ENCODE measurements around the gene HCK.

HCK gene

GRCh38 chr20:32068174-32068573 lies 16.1 kb downstream of the HCK start:
- no peak for DNase-seq
- no CpG with 5 or more reads among the region's 2 CpGs for WGBS (ENCODE audit: insufficient coverage)
- Histone ChIP-seq H3K9me3 (ENCODE audit: control extremely low read depth in 1 of 5, control insufficient read depth in 4 of 5, insufficient read depth in 2 of 5, low read depth in 1 of 5, low read length in 4 of 5) (no peaks in the 10 kb centered on the region), H3K27me3 (replicated peaks in 2 of 5; ENCODE audit: control insufficient read depth in 4 of 5, insufficient read depth in 5 of 5, low read length in 4 of 5) (no peaks in the 10 kb centered on the region), H3K4me3 (ENCODE audit: control insufficient read depth in 1 of 7, extremely low read depth in 1 of 7, insufficient read depth in 4 of 7, low read depth in 2 of 7, low read length in 6 of 7) (no peak overlapping the region), H3K4me1 (ENCODE audit: control extremely low read depth in 1 of 4, control insufficient read depth in 4 of 4, insufficient read depth in 4 of 4, low read length in 3 of 4) (peaks cover 3 to 59% (median 13%) of the 10 kb centered on the region in 4 experiments), H3K27ac (ENCODE audit: insufficient read depth in 1 of 2, low read depth in 1 of 2, low read length in 2 of 2, poor library complexity in 1 of 2, severe bottlenecking in 2 of 2) (no peak overlapping the region), H3K36me3 (ENCODE audit: control insufficient read depth in 4 of 4, insufficient read depth in 4 of 4, low read length in 3 of 4) (peaks cover 0 to 44% (median 5%) of the 10 kb centered on the region in 4 experiments)
- CTCF ChIA-PET: interaction anchor here (0.9 to 1.0 kb wide), 2 partner anchors 23 to 32 kb away, joined by 3 to 4 read pairs; no protein-coding TSS in a partner anchor
- POLR2A ChIA-PET: no interaction called here

DNA sequence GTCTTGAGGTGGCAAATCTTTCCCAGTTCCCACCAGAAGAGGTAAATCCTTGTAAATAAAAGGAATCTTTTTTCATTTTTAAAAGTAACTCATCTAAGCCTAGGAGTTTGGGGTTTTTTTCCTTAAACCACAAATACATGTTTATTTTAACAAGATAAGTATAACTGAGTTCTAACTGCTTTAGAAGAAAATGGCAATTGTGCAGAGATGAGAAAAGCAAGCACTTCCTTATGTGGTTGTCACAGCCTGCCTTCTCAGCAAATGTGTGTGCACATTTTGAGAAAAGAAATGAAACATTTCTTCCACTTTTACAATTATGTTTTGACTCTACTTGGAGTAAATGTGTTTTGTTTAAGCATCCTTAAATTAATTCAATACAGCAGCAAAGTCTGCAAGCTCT lies 17.7 kb downstream of the HCK start:
- CTCF ChIA-PET: no interaction called here

GRCh38 chr20:32070282-32070681 lies 18.2 kb downstream of the HCK start:
- Histone ChIP-seq H3K4me3 (ENCODE audit: control insufficient read depth in 1 of 7, extremely low read depth in 1 of 7, insufficient read depth in 4 of 7, low read depth in 2 of 7, low read length in 6 of 7) (no peak overlapping the region), H3K27ac (ENCODE audit: insufficient read depth in 1 of 2, low read depth in 1 of 2, low read length in 2 of 2, poor library complexity in 1 of 2, severe bottlenecking in 2 of 2) (no peak overlapping the region), H3K9me3 (ENCODE audit: control extremely low read depth in 1 of 5, control insufficient read depth in 4 of 5, insufficient read depth in 2 of 5, low read depth in 1 of 5, low read length in 4 of 5) (no peaks in the 10 kb centered on the region), H3K4me1 (ENCODE audit: control extremely low read depth in 1 of 4, control insufficient read depth in 4 of 4, insufficient read depth in 4 of 4, low read length in 3 of 4) (peaks cover 0 to 42% (median 6%) of the 10 kb centered on the region in 4 experiments), H3K27me3 (replicated peaks in 2 of 5; ENCODE audit: control insufficient read depth in 4 of 5, insufficient read depth in 5 of 5, low read length in 4 of 5) (no peaks in the 10 kb centered on the region), H3K36me3 (ENCODE audit: control insufficient read depth in 4 of 4, insufficient read depth in 4 of 4, low read length in 3 of 4) (peaks cover 0 to 54% (median 8%) of the 10 kb centered on the region in 4 experiments)
- ChIA-PET CTCF (no interaction called here), POLR2A (no interaction called here)
- DNase-seq: no peak
- 100% methylated on average over 1 of the region's 1 CpG for WGBS (ENCODE audit: insufficient coverage)

More for the DNA sequence above, 17.7 kb downstream of the HCK start:
- Histone ChIP-seq H3K4me3 (ENCODE audit: control insufficient read depth in 1 of 7, extremely low read depth in 1 of 7, insufficient read depth in 4 of 7, low read depth in 2 of 7, low read length in 6 of 7) (no peak overlapping the region), H3K4me1 (ENCODE audit: control extremely low read depth in 1 of 4, control insufficient read depth in 4 of 4, insufficient read depth in 4 of 4, low read length in 3 of 4) (peaks cover 0 to 45% (median 8%) of the 10 kb centered on the region in 4 experiments), H3K36me3 (ENCODE audit: control insufficient read depth in 4 of 4, insufficient read depth in 4 of 4, low read length in 3 of 4) (peaks cover 0 to 54% (median 6%) of the 10 kb centered on the region in 4 experiments), H3K27ac (ENCODE audit: insufficient read depth in 1 of 2, low read depth in 1 of 2, low read length in 2 of 2, poor library complexity in 1 of 2, severe bottlenecking in 2 of 2) (no peak overlapping the region), H3K27me3 (replicated peaks in 2 of 5; ENCODE audit: control insufficient read depth in 4 of 5, insufficient read depth in 5 of 5, low read length in 4 of 5) (no peaks in the 10 kb centered on the region), H3K9me3 (ENCODE audit: control extremely low read depth in 1 of 5, control insufficient read depth in 4 of 5, insufficient read depth in 2 of 5, low read depth in 1 of 5, low read length in 4 of 5) (no peaks in the 10 kb centered on the region)
- POLR2A ChIA-PET: no interaction called here
- DNase-seq: no peak

- no peaks in the 10 kb centered on the region for H3K27me3 ChIP-seq (replicated peaks in 2 of 5; ENCODE audit: control insufficient read depth in 4 of 5, insufficient read depth in 5 of 5, low read length in 4 of 5)
- H3K4me3 ChIP-seq (ENCODE audit: control insufficient read depth in 1 of 7, extremely low read depth in 1 of 7, insufficient read depth in 4 of 7, low read depth in 2 of 7, low read length in 6 of 7): no peak overlapping the region
- CTCF ChIA-PET: interaction anchor here (1.0 kb wide), 1 partner anchor 19 kb away, joined by 4 read pairs; no protein-coding TSS in a partner anchor
- WGBS (ENCODE audit: insufficient coverage): 73% methylated on average over 2 of the region's 4 CpGs
- no peaks in the 10 kb centered on the region for H3K9me3 ChIP-seq (ENCODE audit: control extremely low read depth in 1 of 5, control insufficient read depth in 4 of 5, insufficient read depth in 2 of 5, low read depth in 1 of 5, low read length in 4 of 5)
- H3K27ac ChIP-seq (ENCODE audit: insufficient read depth in 1 of 2, low read depth in 1 of 2, low read length in 2 of 2, poor library complexity in 1 of 2, severe bottlenecking in 2 of 2): no peak overlapping the region
- peaks cover 0 to 39% (median 5%) of the 10 kb centered on the region in 4 experiments for H3K4me1 ChIP-seq (ENCODE audit: control extremely low read depth in 1 of 4, control insufficient read depth in 4 of 4, insufficient read depth in 4 of 4, low read length in 3 of 4)
- no peak for DNase-seq
- H3K36me3 ChIP-seq (ENCODE audit: control insufficient read depth in 4 of 4, insufficient read depth in 4 of 4, low read length in 3 of 4): peaks cover 0 to 55% (median 9%) of the 10 kb centered on the region in 4 experiments
- POLR2A ChIA-PET: no interaction called here
Measured at GRCh38 chr20:32070690-32071213, 18.7 kb downstream of the HCK start.

GRCh38 chr20:32071395-32072167 lies 19.5 kb downstream of the HCK start:
- DNase-seq: no peak
- Histone ChIP-seq H3K36me3 (ENCODE audit: control insufficient read depth in 4 of 4, insufficient read depth in 4 of 4, low read length in 3 of 4) (peaks cover 0 to 57% (median 10%) of the 10 kb centered on the region in 4 experiments), H3K4me1 (ENCODE audit: control extremely low read depth in 1 of 4, control insufficient read depth in 4 of 4, insufficient read depth in 4 of 4, low read length in 3 of 4) (peaks cover under 1 to 37% (median 6%) of the 10 kb centered on the region in 4 experiments), H3K27ac (ENCODE audit: insufficient read depth in 1 of 2, low read depth in 1 of 2, low read length in 2 of 2, poor library complexity in 1 of 2, severe bottlenecking in 2 of 2) (no peak overlapping the region), H3K27me3 (replicated peaks in 2 of 5; ENCODE audit: control insufficient read depth in 4 of 5, insufficient read depth in 5 of 5, low read length in 4 of 5) (no peaks in the 10 kb centered on the region), H3K4me3 (ENCODE audit: control insufficient read depth in 1 of 7, extremely low read depth in 1 of 7, insufficient read depth in 4 of 7, low read depth in 2 of 7, low read length in 6 of 7) (no peak overlapping the region), H3K9me3 (ENCODE audit: control extremely low read depth in 1 of 5, control insufficient read depth in 4 of 5, insufficient read depth in 2 of 5, low read depth in 1 of 5, low read length in 4 of 5) (no peaks in the 10 kb centered on the region)
- CTCF ChIA-PET: interaction anchor here (1.0 to 2.7 kb wide), 5 partner anchors 10 to 36 kb away, joined by 3 to 10 read pairs (median 8); no protein-coding TSS in a partner anchor
- WGBS (ENCODE audit: insufficient coverage): 98% methylated on average over 14 of the region's 17 CpGs
- POLR2A ChIA-PET: interaction anchor here (0.6 kb wide), 2 partner anchors 235 to 324 kb away, joined by 3 read pairs; no protein-coding TSS in a partner anchor

DNA sequence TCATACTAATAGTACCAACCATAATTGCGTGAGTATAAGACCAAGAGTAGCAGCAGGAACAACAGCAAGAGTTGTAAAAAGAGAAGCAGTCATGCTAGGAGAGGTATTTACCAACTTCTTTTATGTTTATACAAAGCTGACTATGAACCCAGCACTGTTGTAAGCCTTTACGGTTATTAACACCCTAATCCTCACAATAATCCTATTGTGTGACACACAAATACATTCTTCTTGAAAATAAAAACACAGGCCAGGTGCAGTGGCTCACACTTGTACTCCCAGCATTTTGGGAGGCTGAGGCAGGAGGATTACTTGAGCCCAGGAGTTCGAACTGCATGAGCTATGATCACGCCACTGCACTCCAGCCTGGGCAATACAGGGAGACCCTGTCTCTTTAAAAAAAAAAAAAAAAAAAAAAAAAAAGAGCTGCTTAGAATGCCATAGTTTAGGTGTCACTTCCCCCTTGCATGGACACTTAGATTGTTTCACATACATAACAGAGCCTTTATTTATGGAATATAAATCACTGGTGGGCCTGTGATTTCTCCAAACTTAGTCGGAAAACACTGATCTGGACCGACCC lies 20.2 kb downstream of the HCK start:
- no peaks in the 10 kb centered on the region for H3K9me3 ChIP-seq (ENCODE audit: control extremely low read depth in 1 of 5, control insufficient read depth in 4 of 5, insufficient read depth in 2 of 5, low read depth in 1 of 5, low read length in 4 of 5)
- CTCF ChIA-PET: interaction anchor here (1.0 to 2.7 kb wide), 4 partner anchors 9 to 37 kb away, joined by 3 to 10 read pairs (median 8); no protein-coding TSS in a partner anchor
- WGBS (ENCODE audit: insufficient coverage): 97% methylated on average over 6 of the region's 6 CpGs
- no peak for DNase-seq
- peaks cover 7 to 37% (median 11%) of the 10 kb centered on the region in 4 experiments for H3K4me1 ChIP-seq (ENCODE audit: control extremely low read depth in 1 of 4, control insufficient read depth in 4 of 4, insufficient read depth in 4 of 4, low read length in 3 of 4)
- no peak overlapping the region for H3K4me3 ChIP-seq (ENCODE audit: control insufficient read depth in 1 of 7, extremely low read depth in 1 of 7, insufficient read depth in 4 of 7, low read depth in 2 of 7, low read length in 6 of 7)
- H3K27ac ChIP-seq (ENCODE audit: insufficient read depth in 1 of 2, low read depth in 1 of 2, low read length in 2 of 2, poor library complexity in 1 of 2, severe bottlenecking in 2 of 2): no peak overlapping the region
- H3K27me3 ChIP-seq (replicated peaks in 2 of 5; ENCODE audit: control insufficient read depth in 4 of 5, insufficient read depth in 5 of 5, low read length in 4 of 5): no peaks in the 10 kb centered on the region
- POLR2A ChIA-PET: interaction anchor here (0.6 kb wide), 1 partner anchor 325 kb away, joined by 3 read pairs; no protein-coding TSS in a partner anchor
- peaks cover 0 to 58% (median 10%) of the 10 kb centered on the region in 4 experiments for H3K36me3 ChIP-seq (ENCODE audit: control insufficient read depth in 4 of 4, insufficient read depth in 4 of 4, low read length in 3 of 4)
